Upper lobe of left lung (tissue), 6 donors: ENCODE measurements around the gene ATG4C. TPM values are rescaled to one million over a fixed set of nuclear protein-coding genes. Genes with fewer than 3 reads are reported as not detected.

Experiments used
- ATAC-seq, 2 donors: fragments of 200-7000 bp; cut with Tn5 transposase; one replicate each; pipeline ENCODE4 v1.9.1; 2022; ENCODE audit warnings: mild to moderate bottlenecking in 2 of 2, moderate library complexity in 2 of 2; ENCODE audit not compliant: low FRiP score in 2 of 2
- DNase-seq, 2 donors: peaks; one replicate each; pipeline ENCODE4 v3.0.0-alpha.2; 2019 to 2020
- H3K27ac ChIP-seq, 4 donors: fragments of 200-600 bp; sonication (generic); one replicate each; pipeline ENCODE4 v1.5.1; 2016 to 2019
- H3K27me3 ChIP-seq, 4 donors: fragments of 200-600 bp; sonication (generic); one replicate each; pipeline ENCODE4 v1.5.1; 2017 to 2019
- H3K36me3 ChIP-seq, 4 donors: fragments of 200-600 bp; sonication (generic); one replicate each; pipeline ENCODE4 v1.5.1; 2016 to 2019
- H3K4me1 ChIP-seq, 4 donors: fragments of 200-600 bp; sonication (generic); one replicate each; pipeline ENCODE4 v1.5.1; 2018 to 2019
- H3K4me3 ChIP-seq, 4 donors: fragments of 200-600 bp; sonication (generic); one replicate each; pipeline ENCODE4 v1.5.1; 2017 to 2019; ENCODE audit warnings: mild to moderate bottlenecking in 2 of 4, moderate library complexity in 1 of 4
- H3K9me3 ChIP-seq, 4 donors: fragments of 200-600 bp; sonication (generic); one replicate each; pipeline ENCODE4 v1.5.1; 2018 to 2019
- CTCF ChIP-seq, 6 experiments: fragments of 450-650 bp in 4 of 6; fragments of 200-600 bp in 2 of 6; sonication (generic) in 2 of 6; IDR thresholded peaks; one replicate each; pipeline ENCODE4 v1.5.1; 2016 to 2019; ENCODE audit warnings: antibody characterized with exemption in 6 of 6
- EP300 ChIP-seq, 4 donors: sonication (generic); formaldehyde crosslinking; IDR thresholded peaks; one replicate each; pipeline ENCODE4 v1.5.1; 2017; ENCODE audit warnings: antibody characterized with exemption in 4 of 4, control low read depth in 2 of 4
- POLR2A ChIP-seq, 4 donors: fragments of 450-650 bp; IDR thresholded peaks; one replicate each; pipeline ENCODE4 v1.5.1; 2016 to 2017; ENCODE audit warnings: antibody characterized with exemption in 4 of 4, mild to moderate bottlenecking in 2 of 4
- POLR2AphosphoS5 ChIP-seq, 2 donors: sonication (generic); formaldehyde crosslinking; IDR thresholded peaks; one replicate each; pipeline ENCODE4 v1.5.1; 2017; ENCODE audit warnings: antibody characterized with exemption in 2 of 2
- WGBS, 2 donors: methylation state at CpG; one replicate each; pipeline ENCODE4 v1.1.5; 2017 to 2018; 5-methylcytosine and 5-hydroxymethylcytosine counted together
- total RNA-seq, 6 donors: library from RNA; depleted of rRNA in 4 of 6; stranded (reverse); fragments of >200 nt in 4 of 6; gene quantifications; one replicate each; pipeline versions ENCODE4 v1.1.0 to v1.2.1, GENCODE V29; 2016 to 2021
- donor health status: DM: no; HTN: no; CAD: no; lungs with moderate emphysema.
- donor health status: DM: no; HTN: yes; CAD: no; lungs with severe emphysema.

ATG4C gene
- total RNA-seq, 6 donors from 2014 or later, result 2.1 to 14.8 (median 7.6) TPM

- no peaks in the 10 kb centered on the region for H3K27me3 ChIP-seq
- no peak overlapping the region for H3K4me3 ChIP-seq
- ATAC-seq, result no peak
- 69 to 70% methylated on average over 10 of the region's 10 CpGs for WGBS, 2 donors
- H3K9me3 ChIP-seq, result peaks cover 0 to 8% (median 2%) of the 10 kb centered on the region in 4 donors
- no peak overlapping the region for H3K27ac ChIP-seq
- no peak for DNase-seq
- H3K36me3 ChIP-seq, result no peaks in the 10 kb centered on the region
- TF ChIP-seq POLR2AphosphoS5 (IDR thresholded peaks at IDR 0.05) (no peak), EP300 (IDR thresholded peaks at IDR 0.05) (no peak), CTCF (IDR thresholded peaks at IDR 0.05) (no peak), POLR2A (IDR thresholded peaks at IDR 0.05) (no peak)
- H3K4me1 ChIP-seq, result no peaks in the 10 kb centered on the region
These were observed 98.5 kb downstream of the ATG4C start for GRCh38 chr1:62882201-62883104.

GRCh38 chr1:62884156-62884740 is 100.3 kb downstream of the ATG4C start:
- Histone ChIP-seq H3K9me3 (peaks cover 0 to 8% (median 2%) of the 10 kb centered on the region in 4 donors), H3K27ac (no peak overlapping the region), H3K27me3 (no peaks in the 10 kb centered on the region), H3K36me3 (no peaks in the 10 kb centered on the region), H3K4me1 (no peaks in the 10 kb centered on the region), H3K4me3 (no peak overlapping the region)
- ATAC-seq (no peak), DNase-seq (no peak)
- TF ChIP-seq EP300 (IDR thresholded peaks at IDR 0.05) (no peak), CTCF (IDR thresholded peaks at IDR 0.05) (no peak), POLR2AphosphoS5 (IDR thresholded peaks at IDR 0.05) (no peak), POLR2A (IDR thresholded peaks at IDR 0.05) (no peak)

GRCh38 chr1:62887799-62888507 is 104.0 kb downstream of the ATG4C start:
- 81 to 83% methylated on average over 6 of the region's 6 CpGs for WGBS, 2 donors
- no peak for ATAC-seq

GRCh38 chr1:62891956-62892562 is 108.1 kb downstream of the ATG4C start:
- H3K36me3 ChIP-seq, result no peaks in the 10 kb centered on the region
- ATAC-seq (no peak), DNase-seq (no peak)
- H3K27ac ChIP-seq, result no peak overlapping the region
- TF ChIP-seq CTCF (IDR thresholded peaks at IDR 0.05) (no peak), POLR2AphosphoS5 (IDR thresholded peaks at IDR 0.05) (no peak), EP300 (IDR thresholded peaks at IDR 0.05) (no peak), POLR2A (IDR thresholded peaks at IDR 0.05) (no peak)
- no peaks in the 10 kb centered on the region for H3K4me1 ChIP-seq
- 60 to 74% methylated on average over 6 of the region's 6 CpGs for WGBS, 2 donors
- H3K27me3 ChIP-seq, result no peaks in the 10 kb centered on the region
- H3K4me3 ChIP-seq, result no peak overlapping the region
- H3K9me3 ChIP-seq, result no peaks in the 10 kb centered on the region

More at GRCh38 chr1:62887799-62888507, 104.0 kb downstream of the ATG4C start:
- Histone ChIP-seq H3K4me1 (no peaks in the 10 kb centered on the region), H3K4me3 (no peak overlapping the region), H3K9me3 (no peaks in the 10 kb centered on the region), H3K36me3 (no peaks in the 10 kb centered on the region), H3K27me3 (no peaks in the 10 kb centered on the region), H3K27ac (no peak overlapping the region)
- DNase-seq, result no peak
- TF ChIP-seq POLR2AphosphoS5 (IDR thresholded peaks at IDR 0.05) (no peak), POLR2A (IDR thresholded peaks at IDR 0.05) (no peak)

GRCh38 chr1:62897788-62898187 is 113.9 kb downstream of the ATG4C start:
- Histone ChIP-seq H3K27ac (no peak overlapping the region), H3K36me3 (no peaks in the 10 kb centered on the region), H3K27me3 (no peaks in the 10 kb centered on the region), H3K4me1 (no peaks in the 10 kb centered on the region), H3K4me3 (no peak overlapping the region), H3K9me3 (no peaks in the 10 kb centered on the region)
- ATAC-seq (no peak), DNase-seq (no peak)
- no peak for TF ChIP-seq POLR2A (IDR thresholded peaks at IDR 0.05)
- TF ChIP-seq EP300 (IDR thresholded peaks at IDR 0.05), result no peak
- no peak for TF ChIP-seq CTCF (IDR thresholded peaks at IDR 0.05)
- no peak for TF ChIP-seq POLR2AphosphoS5 (IDR thresholded peaks at IDR 0.05)
